Gastroesophageal sphincter (tissue), 4 donors: ENCODE measurements around the gene GBA2. TPM values are rescaled to one million over a fixed set of nuclear protein-coding genes. Genes with fewer than 3 reads are reported as not detected.

Experiments used
- ATAC-seq: fragments of 150-250 bp; one replicate; pipeline ENCODE4 v1.9.1; 2016; ENCODE audit warnings: mild to moderate bottlenecking, moderate library complexity
- H3K27ac ChIP-seq, 4 donors: fragments of 200-600 bp; sonication (generic) in 3 of 4; 1 replicate in 3 of 4; 2 replicates in 1 of 4; pipeline ENCODE4 v1.5.1; 2016 to 2019
- H3K27me3 ChIP-seq: fragments of 200-600 bp; sonication (generic); one replicate; pipeline ENCODE4 v1.5.1; 2019
- H3K36me3 ChIP-seq, 2 donors: fragments of 200-600 bp; sonication (generic); one replicate each; pipeline ENCODE4 v1.5.1; 2019; ENCODE audit warnings: control low read depth in 1 of 2
- H3K4me1 ChIP-seq, 3 donors: fragments of 200-600 bp; sonication (generic); 1 replicate in 2 of 3; 2 replicates in 1 of 3; pipeline ENCODE4 v1.5.1; 2016 to 2019; ENCODE audit warnings: control low read depth in 2 of 3
- H3K4me3 ChIP-seq, 2 donors: fragments of 200-600 bp; sonication (generic); one replicate each; pipeline ENCODE4 v1.5.1; 2019; ENCODE audit warnings: mild to moderate bottlenecking in 1 of 2, moderate library complexity in 1 of 2
- H3K9me3 ChIP-seq, 3 donors: fragments of 200-600 bp; sonication (generic); one replicate each; pipeline ENCODE4 v1.5.1; 2017 to 2019; ENCODE audit warnings: control low read depth in 2 of 3
- EP300 ChIP-seq: sonication (generic); formaldehyde crosslinking; IDR thresholded peaks from one replicate; pipeline ENCODE4 v1.6.1; 2017; ENCODE audit warnings: antibody characterized with exemption, mild to moderate bottlenecking
- POLR2A ChIP-seq, 2 donors: fragments of 450-650 bp; IDR thresholded peaks; one replicate each; pipeline ENCODE4 v1.6.1; 2017; ENCODE audit warnings: antibody characterized with exemption in 2 of 2, mild to moderate bottlenecking in 2 of 2, moderate library complexity in 1 of 2
- POLR2AphosphoS5 ChIP-seq: sonication (generic); formaldehyde crosslinking; IDR thresholded peaks from one replicate; pipeline ENCODE4 v1.6.1; 2017; ENCODE audit warnings: antibody characterized with exemption
- WGBS, 2 donors: methylation state at CpG; one replicate each; pipeline ENCODE4 v1.1.5; 2018; ENCODE audit warnings: low coverage in 1 of 2; 5-methylcytosine and 5-hydroxymethylcytosine counted together
- total RNA-seq, 4 donors: library from RNA; depleted of rRNA; stranded (reverse); fragments of >200 nt; gene quantifications; one replicate each; pipeline ENCODE4 v1.1.0, GENCODE V29; 2016
- TF ChIP-seq, protein P1 (sequence below), 4 experiments: fragments of 200-600 bp in 2 of 4; fragments of 450-650 bp in 2 of 4; sonication (generic) in 1 of 4; IDR thresholded peaks; one replicate each; pipeline ENCODE4 v1.5.1; 2017 to 2019; ENCODE audit warnings: antibody characterized with exemption in 4 of 4, mild to moderate bottlenecking in 2 of 4, moderate library complexity in 2 of 4

The GBA2 gene
- total RNA-seq, 4 donors from 2014 or later, result 35.3 to 81.1 (median 54.3) TPM

DNA sequence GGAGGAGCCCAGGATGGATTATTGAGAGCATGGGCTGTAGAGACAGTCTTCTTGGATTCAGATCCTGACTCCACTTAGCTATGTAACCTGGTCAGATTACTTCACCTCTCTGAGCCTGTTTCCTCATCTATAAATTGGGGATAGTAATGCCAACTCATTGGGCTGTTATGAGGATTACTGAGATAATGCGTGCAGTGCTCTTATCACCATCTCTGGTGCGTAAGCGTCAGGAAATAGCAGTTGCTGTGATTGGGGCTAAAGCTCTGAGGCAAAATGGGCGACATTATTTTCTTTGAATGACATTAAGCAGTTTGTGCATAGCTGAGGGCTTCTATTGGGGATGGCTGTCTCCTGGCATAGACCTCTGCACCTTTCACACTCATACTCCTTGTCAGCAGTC, 6.0 kb upstream of the GBA2 start:
- H3K4me3 ChIP-seq, result no peak overlapping the region
- H3K27me3 ChIP-seq, result no peaks in the 10 kb centered on the region
- no peak overlapping the region for H3K27ac ChIP-seq
- no peaks in the 10 kb centered on the region for H3K9me3 ChIP-seq
- H3K36me3 ChIP-seq, result peaks cover 0 to 51% of the 10 kb centered on the region in 2 donors
- no peak for ATAC-seq
- TF ChIP-seq POLR2AphosphoS5 (no peak), EP300 (no peak), POLR2A (IDR thresholded peaks at IDR 0.05) (no peak)
- TF ChIP-seq, protein P1, sequence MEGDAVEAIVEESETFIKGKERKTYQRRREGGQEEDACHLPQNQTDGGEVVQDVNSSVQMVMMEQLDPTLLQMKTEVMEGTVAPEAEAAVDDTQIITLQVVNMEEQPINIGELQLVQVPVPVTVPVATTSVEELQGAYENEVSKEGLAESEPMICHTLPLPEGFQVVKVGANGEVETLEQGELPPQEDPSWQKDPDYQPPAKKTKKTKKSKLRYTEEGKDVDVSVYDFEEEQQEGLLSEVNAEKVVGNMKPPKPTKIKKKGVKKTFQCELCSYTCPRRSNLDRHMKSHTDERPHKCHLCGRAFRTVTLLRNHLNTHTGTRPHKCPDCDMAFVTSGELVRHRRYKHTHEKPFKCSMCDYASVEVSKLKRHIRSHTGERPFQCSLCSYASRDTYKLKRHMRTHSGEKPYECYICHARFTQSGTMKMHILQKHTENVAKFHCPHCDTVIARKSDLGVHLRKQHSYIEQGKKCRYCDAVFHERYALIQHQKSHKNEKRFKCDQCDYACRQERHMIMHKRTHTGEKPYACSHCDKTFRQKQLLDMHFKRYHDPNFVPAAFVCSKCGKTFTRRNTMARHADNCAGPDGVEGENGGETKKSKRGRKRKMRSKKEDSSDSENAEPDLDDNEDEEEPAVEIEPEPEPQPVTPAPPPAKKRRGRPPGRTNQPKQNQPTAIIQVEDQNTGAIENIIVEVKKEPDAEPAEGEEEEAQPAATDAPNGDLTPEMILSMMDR (IDR thresholded peaks at IDR 0.05), result no peak
- peaks cover 0 to 51% (median 23%) of the 10 kb centered on the region in 3 donors for H3K4me1 ChIP-seq
- 82 to 92% methylated on average over 2 to 4 of the region's 4 CpGs for WGBS, 2 donors

DNA sequence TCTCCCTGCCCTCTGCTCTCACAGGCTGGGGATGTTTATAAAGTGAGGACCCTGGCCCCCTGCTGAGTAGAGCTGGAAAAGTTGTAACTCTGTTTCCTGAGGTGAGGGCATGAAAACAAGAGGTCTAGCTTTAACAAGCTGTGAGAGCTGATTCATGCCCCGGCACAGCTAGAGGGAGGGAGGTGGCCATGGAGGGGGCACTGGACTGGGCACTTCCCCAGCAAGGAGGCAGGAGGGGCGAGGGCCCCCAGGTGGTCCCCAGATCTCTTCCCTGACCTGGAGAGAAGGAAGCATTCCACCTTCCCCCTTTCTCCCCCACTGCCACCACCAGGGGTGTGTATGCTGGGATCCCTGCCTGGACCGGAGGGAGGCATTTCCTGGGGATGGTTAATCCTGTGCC, 5.2 kb upstream of the GBA2 start, which contains the start of gene MSMP:
Gene MSMP (minus strand): TSS at position 13 of the 400 bp plus-strand sequence. CDS start 147 bp downstream, outside the sequence.
- no peak for ATAC-seq
- peaks cover 0 to 51% of the 10 kb centered on the region in 2 donors for H3K36me3 ChIP-seq
- no peaks in the 10 kb centered on the region for H3K9me3 ChIP-seq
- H3K27ac ChIP-seq, result peak within 1 kb of the TSS in 1 of 4 donors; percentile 14
- no peak for TF ChIP-seq EP300
- TF ChIP-seq, protein P1 (IDR thresholded peaks at IDR 0.05), result no peak
- TF ChIP-seq POLR2A (IDR thresholded peaks at IDR 0.05), result no peak
- no peak for TF ChIP-seq POLR2AphosphoS5
- 0% methylated on average over 1 of the region's 3 CpGs; no CpG with 5 or more reads in 1 of the 2 donors for WGBS, 2 donors
- no peak within 1 kb of the TSS for H3K4me3 ChIP-seq
- H3K27me3 ChIP-seq, result no peaks in the 10 kb centered on the region
- peaks cover 0 to 52% (median 28%) of the 10 kb centered on the region in 3 donors for H3K4me1 ChIP-seq

DNA sequence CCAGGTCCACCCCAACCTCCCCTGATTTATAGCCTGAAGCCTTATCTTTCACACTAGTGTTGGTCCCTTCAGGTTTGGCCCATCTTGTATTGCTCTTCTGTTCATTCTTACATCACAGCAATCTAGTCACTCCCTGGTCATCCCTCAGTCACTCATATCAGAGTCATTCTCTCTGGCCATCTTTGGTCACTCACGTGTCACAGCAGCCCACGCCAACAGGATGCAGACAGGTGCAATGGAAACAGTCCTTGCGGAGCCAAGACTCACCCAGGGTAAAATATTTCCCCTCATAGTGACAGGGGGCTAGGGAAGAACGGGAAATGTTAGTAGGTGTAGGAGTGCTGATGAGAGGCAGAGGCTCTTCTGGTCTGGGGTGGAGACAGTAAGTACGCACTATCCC, 4.4 kb upstream of the GBA2 start:
- no peak for ATAC-seq
- Histone ChIP-seq H3K27ac (no peak overlapping the region), H3K9me3 (no peaks in the 10 kb centered on the region), H3K27me3 (no peaks in the 10 kb centered on the region), H3K4me3 (no peak overlapping the region), H3K36me3 (peaks cover 0 to 51% of the 10 kb centered on the region in 2 donors), H3K4me1 (peaks cover 0 to 44% (median 25%) of the 10 kb centered on the region in 3 donors)
- TF ChIP-seq, protein P1 (IDR thresholded peaks at IDR 0.05), result no peak
- TF ChIP-seq POLR2AphosphoS5 (no peak), EP300 (no peak), POLR2A (IDR thresholded peaks at IDR 0.05) (no peak)
- WGBS, 2 donors, result 80 to 97% methylated on average over 1 to 5 of the region's 5 CpGs

DNA sequence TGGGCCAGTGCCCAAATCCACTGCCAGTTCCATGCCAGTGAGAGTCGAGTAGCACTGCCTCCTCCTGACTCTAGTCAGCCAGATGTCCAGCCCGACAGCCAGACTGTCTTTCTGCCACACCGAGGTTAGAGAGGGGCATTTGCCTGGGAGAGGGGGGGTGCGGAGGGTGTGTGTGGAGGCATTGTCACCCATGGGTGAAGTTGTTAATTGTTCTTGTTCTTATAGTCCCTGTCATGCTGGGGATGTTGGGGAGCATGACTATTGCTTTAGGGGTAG, 1.2 kb upstream of the GBA2 start:
- Histone ChIP-seq H3K4me1 (peaks cover 0 to 49% (median 29%) of the 10 kb centered on the region in 3 donors), H3K4me3 (peak overlapping the region; percentile 67 to 76), H3K36me3 (peaks cover 0 to 51% of the 10 kb centered on the region in 2 donors), H3K27ac (peak overlapping the region in 3 of 4 donors; percentile 90 to 96 (median 93)), H3K9me3 (no peaks in the 10 kb centered on the region), H3K27me3 (no peaks in the 10 kb centered on the region)
- TF ChIP-seq POLR2A (IDR thresholded peaks at IDR 0.05) (no peak), POLR2AphosphoS5 (no peak), EP300 (no peak)
- TF ChIP-seq, protein P1 (IDR thresholded peaks at IDR 0.05), result no peak
- no peak for ATAC-seq
- 17% methylated on average over 1 of the region's 4 CpGs; no CpG with 5 or more reads in 1 of the 2 donors for WGBS, 2 donors

DNA sequence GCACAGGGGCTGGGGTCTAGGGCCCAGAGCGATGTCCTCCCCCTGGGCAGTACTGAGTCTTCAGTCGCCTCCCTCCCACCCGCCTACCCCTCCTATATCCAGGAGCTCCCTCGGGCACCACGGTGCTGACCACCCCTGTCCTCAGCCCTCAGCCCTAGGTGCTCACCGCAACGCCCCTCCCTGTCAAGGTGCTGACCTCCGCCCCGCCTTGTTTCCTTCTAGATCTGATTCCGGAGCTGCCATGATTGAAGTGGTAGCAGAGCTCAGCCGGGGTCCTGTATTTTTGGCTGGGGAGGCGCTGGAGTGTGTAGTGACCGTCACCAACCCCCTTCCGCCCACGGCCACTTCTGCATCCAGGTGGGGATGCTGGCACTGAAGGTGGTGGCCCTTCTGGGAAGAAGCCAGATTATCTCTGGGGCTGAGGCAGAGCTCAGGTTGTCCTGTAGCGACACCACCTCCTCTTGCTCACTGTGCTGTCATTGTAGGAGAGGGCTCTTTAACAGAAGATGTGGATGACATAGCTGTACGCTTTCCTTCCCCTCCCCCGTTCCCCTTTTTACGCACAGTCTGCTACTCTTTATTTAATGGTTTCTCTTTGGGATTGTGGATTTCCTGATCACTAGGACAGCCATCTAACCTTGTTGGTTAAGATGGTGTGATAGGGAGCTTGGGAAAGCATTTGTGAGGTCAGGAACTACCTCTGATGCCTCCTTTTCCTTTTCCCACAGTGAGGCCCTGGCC, 657 bp upstream of the GBA2 start:
- peaks cover 0 to 50% of the 10 kb centered on the region in 2 donors for H3K36me3 ChIP-seq
- ATAC-seq, result peak; percentile 25
- peaks cover 0 to 54% (median 29%) of the 10 kb centered on the region in 3 donors for H3K4me1 ChIP-seq

More for the DNA sequence above, 657 bp upstream of the GBA2 start:
- no peaks in the 10 kb centered on the region for H3K9me3 ChIP-seq
- no peaks in the 10 kb centered on the region for H3K27me3 ChIP-seq
- H3K27ac ChIP-seq, result peak overlapping the region; percentile 68 to 96 (median 92)
- no peak for TF ChIP-seq POLR2AphosphoS5
- TF ChIP-seq POLR2A (IDR thresholded peaks at IDR 0.05), result no peak
- TF ChIP-seq, protein P1 (IDR thresholded peaks at IDR 0.05), result no peak
- no peak for TF ChIP-seq EP300
- peak overlapping the region; percentile 67 to 76 for H3K4me3 ChIP-seq
- 7 to 20% methylated on average over 1 to 3 of the region's 19 CpGs for WGBS, 2 donors
